ENCODE measurements around the gene SLC39A13. TPM values are rescaled to one million over a fixed set of nuclear protein-coding genes. Genes with fewer than 3 reads are reported as not detected.

Gene SLC39A13
- total and polyA plus RNA-seq, 2 of the 13 experiments (the other 11 are each of a cell fraction or from before 2014, with no cell fraction given): 15.3 to 30.5 TPM

DNA sequence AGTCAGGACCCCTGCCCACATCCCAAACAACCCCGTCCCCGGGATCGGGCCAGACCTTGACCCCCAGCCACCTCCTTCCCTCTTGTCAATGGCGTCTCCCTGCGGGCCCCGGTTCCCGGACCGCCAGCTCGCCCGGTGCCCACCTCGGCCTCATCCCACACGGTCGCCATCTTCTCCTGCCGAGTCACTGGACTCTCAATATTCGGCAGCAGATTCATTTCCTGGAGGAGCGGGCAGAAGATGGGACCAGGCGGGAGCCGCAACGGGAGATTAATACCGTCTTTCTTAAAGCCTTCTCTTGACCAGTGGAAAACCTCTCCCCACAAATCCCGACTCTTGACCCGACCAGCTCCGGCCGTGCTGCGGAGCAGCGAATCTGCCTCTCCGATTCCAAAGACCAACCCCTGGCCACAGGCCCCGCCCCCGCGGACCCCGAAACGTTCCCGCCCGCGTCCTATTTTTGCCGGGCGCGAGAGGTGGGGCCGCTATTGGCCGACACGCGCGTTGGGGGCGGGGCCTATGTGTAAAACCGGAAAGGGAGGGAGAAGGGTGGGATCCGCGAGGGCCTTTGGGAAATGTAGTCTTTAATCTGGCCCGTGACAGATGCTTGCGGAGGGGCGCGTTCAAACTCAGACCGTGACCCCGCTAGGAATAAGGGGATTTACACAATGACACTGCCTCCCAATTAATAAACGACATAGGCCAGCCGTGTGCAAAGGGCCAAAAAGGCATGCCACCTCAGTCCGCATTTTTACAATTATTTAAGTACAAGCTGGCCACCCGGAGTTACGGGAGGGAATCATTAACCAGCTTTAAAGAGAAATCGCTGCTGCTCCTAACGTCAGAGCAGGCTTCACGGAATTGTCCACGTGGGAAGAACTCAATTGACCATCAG lies 17.9 kb downstream of the SLC39A13 start, which contains the start of gene PSMC3 (continued):
- TF ChIP-seq ZNF496 (CRISPR knock-in tag; IDR thresholded peaks at IDR 0.05; ENCODE audit: insufficient replicate concordance): no peak
- TF ChIP-seq GZF1 (CRISPR knock-in tag; IDR thresholded peaks at IDR 0.05): 0 out of 2 replicates have a peak, but pooled peaks have one; percentile 35
- TF ChIP-seq KLF12 (CRISPR knock-in tag; IDR thresholded peaks at IDR 0.05; ENCODE audit: borderline replicate concordance): peak; percentile 63; the same call in 1 of the 2 replicates
- no peak for TF ChIP-seq LCORL (IDR thresholded peaks at IDR 0.05)
- TF ChIP-seq LCORL (CRISPR knock-in tag; IDR thresholded peaks at IDR 0.05): no peak
- TF ChIP-seq, protein P1, sequence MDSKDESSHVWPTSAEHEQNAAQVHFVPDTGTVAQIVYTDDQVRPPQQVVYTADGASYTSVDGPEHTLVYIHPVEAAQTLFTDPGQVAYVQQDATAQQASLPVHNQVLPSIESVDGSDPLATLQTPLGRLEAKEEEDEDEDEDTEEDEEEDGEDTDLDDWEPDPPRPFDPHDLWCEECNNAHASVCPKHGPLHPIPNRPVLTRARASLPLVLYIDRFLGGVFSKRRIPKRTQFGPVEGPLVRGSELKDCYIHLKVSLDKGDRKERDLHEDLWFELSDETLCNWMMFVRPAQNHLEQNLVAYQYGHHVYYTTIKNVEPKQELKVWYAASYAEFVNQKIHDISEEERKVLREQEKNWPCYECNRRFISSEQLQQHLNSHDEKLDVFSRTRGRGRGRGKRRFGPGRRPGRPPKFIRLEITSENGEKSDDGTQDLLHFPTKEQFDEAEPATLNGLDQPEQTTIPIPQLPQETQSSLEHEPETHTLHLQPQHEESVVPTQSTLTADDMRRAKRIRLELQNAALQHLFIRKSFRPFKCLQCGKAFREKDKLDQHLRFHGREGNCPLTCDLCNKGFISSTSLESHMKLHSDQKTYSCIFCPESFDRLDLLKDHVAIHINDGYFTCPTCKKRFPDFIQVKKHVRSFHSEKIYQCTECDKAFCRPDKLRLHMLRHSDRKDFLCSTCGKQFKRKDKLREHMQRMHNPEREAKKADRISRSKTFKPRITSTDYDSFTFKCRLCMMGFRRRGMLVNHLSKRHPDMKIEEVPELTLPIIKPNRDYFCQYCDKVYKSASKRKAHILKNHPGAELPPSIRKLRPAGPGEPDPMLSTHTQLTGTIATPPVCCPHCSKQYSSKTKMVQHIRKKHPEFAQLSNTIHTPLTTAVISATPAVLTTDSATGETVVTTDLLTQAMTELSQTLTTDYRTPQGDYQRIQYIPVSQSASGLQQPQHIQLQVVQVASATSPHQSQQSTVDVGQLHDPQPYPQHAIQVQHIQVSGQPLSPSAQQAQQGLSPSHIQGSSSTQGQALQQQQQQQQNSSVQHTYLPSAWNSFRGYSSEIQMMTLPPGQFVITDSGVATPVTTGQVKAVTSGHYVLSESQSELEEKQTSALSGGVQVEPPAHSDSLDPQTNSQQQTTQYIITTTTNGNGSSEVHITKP (CRISPR knock-in tag; IDR thresholded peaks at IDR 0.05; ENCODE audit: low read depth): no peak; the same call in 1 of the 2 replicates
- TF ChIP-seq CEBPG (CRISPR knock-in tag; IDR thresholded peaks at IDR 0.05): no peak
- TF ChIP-seq, protein P2, sequence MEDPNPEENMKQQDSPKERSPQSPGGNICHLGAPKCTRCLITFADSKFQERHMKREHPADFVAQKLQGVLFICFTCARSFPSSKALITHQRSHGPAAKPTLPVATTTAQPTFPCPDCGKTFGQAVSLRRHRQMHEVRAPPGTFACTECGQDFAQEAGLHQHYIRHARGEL (CRISPR knock-in tag; IDR thresholded peaks at IDR 0.05): no peak
- peak; percentile 60 for TF ChIP-seq ZNF501 (CRISPR knock-in tag; IDR thresholded peaks at IDR 0.05)
- TF ChIP-seq, protein P3, sequence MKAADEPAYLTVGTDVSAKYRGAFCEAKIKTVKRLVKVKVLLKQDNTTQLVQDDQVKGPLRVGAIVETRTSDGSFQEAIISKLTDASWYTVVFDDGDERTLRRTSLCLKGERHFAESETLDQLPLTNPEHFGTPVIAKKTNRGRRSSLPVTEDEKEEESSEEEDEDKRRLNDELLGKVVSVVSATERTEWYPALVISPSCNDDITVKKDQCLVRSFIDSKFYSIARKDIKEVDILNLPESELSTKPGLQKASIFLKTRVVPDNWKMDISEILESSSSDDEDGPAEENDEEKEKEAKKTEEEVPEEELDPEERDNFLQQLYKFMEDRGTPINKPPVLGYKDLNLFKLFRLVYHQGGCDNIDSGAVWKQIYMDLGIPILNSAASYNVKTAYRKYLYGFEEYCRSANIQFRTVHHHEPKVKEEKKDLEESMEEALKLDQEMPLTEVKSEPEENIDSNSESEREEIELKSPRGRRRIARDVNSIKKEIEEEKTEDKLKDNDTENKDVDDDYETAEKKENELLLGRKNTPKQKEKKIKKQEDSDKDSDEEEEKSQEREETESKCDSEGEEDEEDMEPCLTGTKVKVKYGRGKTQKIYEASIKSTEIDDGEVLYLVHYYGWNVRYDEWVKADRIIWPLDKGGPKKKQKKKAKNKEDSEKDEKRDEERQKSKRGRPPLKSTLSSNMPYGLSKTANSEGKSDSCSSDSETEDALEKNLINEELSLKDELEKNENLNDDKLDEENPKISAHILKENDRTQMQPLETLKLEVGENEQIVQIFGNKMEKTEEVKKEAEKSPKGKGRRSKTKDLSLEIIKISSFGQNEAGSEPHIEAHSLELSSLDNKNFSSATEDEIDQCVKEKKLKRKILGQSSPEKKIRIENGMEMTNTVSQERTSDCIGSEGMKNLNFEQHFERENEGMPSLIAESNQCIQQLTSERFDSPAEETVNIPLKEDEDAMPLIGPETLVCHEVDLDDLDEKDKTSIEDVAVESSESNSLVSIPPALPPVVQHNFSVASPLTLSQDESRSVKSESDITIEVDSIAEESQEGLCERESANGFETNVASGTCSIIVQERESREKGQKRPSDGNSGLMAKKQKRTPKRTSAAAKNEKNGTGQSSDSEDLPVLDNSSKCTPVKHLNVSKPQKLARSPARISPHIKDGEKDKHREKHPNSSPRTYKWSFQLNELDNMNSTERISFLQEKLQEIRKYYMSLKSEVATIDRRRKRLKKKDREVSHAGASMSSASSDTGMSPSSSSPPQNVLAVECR (CRISPR knock-in tag; IDR thresholded peaks at IDR 0.05; ENCODE audit: borderline replicate concordance): peak; percentile 83
- TF ChIP-seq, protein P4, sequence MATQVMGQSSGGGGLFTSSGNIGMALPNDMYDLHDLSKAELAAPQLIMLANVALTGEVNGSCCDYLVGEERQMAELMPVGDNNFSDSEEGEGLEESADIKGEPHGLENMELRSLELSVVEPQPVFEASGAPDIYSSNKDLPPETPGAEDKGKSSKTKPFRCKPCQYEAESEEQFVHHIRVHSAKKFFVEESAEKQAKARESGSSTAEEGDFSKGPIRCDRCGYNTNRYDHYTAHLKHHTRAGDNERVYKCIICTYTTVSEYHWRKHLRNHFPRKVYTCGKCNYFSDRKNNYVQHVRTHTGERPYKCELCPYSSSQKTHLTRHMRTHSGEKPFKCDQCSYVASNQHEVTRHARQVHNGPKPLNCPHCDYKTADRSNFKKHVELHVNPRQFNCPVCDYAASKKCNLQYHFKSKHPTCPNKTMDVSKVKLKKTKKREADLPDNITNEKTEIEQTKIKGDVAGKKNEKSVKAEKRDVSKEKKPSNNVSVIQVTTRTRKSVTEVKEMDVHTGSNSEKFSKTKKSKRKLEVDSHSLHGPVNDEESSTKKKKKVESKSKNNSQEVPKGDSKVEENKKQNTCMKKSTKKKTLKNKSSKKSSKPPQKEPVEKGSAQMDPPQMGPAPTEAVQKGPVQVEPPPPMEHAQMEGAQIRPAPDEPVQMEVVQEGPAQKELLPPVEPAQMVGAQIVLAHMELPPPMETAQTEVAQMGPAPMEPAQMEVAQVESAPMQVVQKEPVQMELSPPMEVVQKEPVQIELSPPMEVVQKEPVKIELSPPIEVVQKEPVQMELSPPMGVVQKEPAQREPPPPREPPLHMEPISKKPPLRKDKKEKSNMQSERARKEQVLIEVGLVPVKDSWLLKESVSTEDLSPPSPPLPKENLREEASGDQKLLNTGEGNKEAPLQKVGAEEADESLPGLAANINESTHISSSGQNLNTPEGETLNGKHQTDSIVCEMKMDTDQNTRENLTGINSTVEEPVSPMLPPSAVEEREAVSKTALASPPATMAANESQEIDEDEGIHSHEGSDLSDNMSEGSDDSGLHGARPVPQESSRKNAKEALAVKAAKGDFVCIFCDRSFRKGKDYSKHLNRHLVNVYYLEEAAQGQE (IDR thresholded peaks at IDR 0.05; ENCODE audit: borderline replicate concordance in 1 of 2, low read depth in 1 of 2, low read length in 2 of 2): no peak
- TF ChIP-seq ATAD3A (CRISPR knock-in tag; IDR thresholded peaks at IDR 0.05): no peak
